HCT116 (cell line): ENCODE measurements around the gene MAGEA3. TPM values are rescaled to one million over a fixed set of nuclear protein-coding genes. Genes with fewer than 3 reads are reported as not detected.
"Not testable (repeated sequence)": the region's sequence is repeated elsewhere in the genome, so short reads cannot be mapped to it uniquely, and the experiment has no call there.

Source experiments
- ATAC-seq: fragments of 200-7000 bp; cut with Tn5 transposase; 2 replicates; pipeline ENCODE4 v1.9.1; 2020; ENCODE audit warnings: mild to moderate bottlenecking, moderate library complexity
- BruUV-seq: library from RNA; stranded (reverse); fragments of 400-500 nt; replicated peaks from 2 replicates; lab custom pipeline; 2021; lab: Mats Ljungman, UMichigan
- CTCF ChIA-PET: fragments of 300-600 bp; sonication (Branson Sonifier 250); formaldehyde crosslinking; loops from one replicate; lab custom pipeline; 2021; ENCODE audit warnings: antibody characterized with exemption; lab: Charles Lee
- POLR2A ChIA-PET: fragments of 300-600, 350-600 bp; sonication (Branson Sonifier 250); formaldehyde crosslinking; loops from one replicate; lab custom pipeline; 2021; ENCODE audit warnings: antibody characterized with exemption; lab: Charles Lee
- RAD21 ChIA-PET, 2 experiments: fragments of 300-600 bp; sonication (Branson Sonifier 250); formaldehyde crosslinking; loops; one replicate each; lab custom pipeline; 2023; ENCODE audit warnings: low total read pairs in 2 of 2; ENCODE audit not compliant: uncharacterized antibody in 2 of 2, unreplicated experiment in 2 of 2, low non-redundant PET in 1 of 2; lab: Charles Lee
- DNase-seq: peaks from one replicate; pipeline ENCODE4 v3.0.0-alpha.2; 2010; ENCODE audit warnings: low read depth, low spot score
- H2AFZ ChIP-seq: fragments of 200-600 bp; shearing (Covaris generic), sonication (generic); 2 replicates; pipeline ENCODE4 v1.6.1; 2017; ENCODE audit warnings: low read depth, mixed run types, mixed read lengths, antibody characterized with exemption, low read length; ENCODE audit not compliant: poor library complexity, severe bottlenecking
- H3K27ac ChIP-seq: 2 replicates; pipeline ENCODE4 v1.5.1; 2012; ENCODE audit warnings: low read depth, low read length
- H3K27me3 ChIP-seq: fragments of 200-600 bp; sonication (generic); 2 replicates; pipeline ENCODE4 v1.6.1; 2016; ENCODE audit warnings: mixed run types, low read length, mixed read lengths; ENCODE audit not compliant: insufficient read depth
- H3K36me3 ChIP-seq, 2 experiments: fragments of 200-500 bp in 1 of 2; fragments of 200-600 bp in 1 of 2; sonication (Bioruptor generic) in 1 of 2; sonication (generic) in 1 of 2; 2 replicates each; pipeline versions ENCODE4 v1.5.1 to v1.6.1; 2014 to 2016; ENCODE audit warnings: low read length in 2 of 2, inconsistent platforms in 1 of 2, mixed read lengths in 1 of 2, mixed run types in 1 of 2; ENCODE audit not compliant: insufficient read depth in 2 of 2, control insufficient read depth in 1 of 2
- H3K4me1 ChIP-seq, 2 experiments: fragments of 200-600 bp in 1 of 2; sonication (generic) in 1 of 2; 2 replicates each; pipeline versions ENCODE4 v1.5.1 to v1.6.1; 2012 to 2017; ENCODE audit warnings: low read length in 2 of 2, inconsistent platforms in 1 of 2, mild to moderate bottlenecking in 1 of 2, mixed read lengths in 1 of 2, mixed run types in 1 of 2, moderate library complexity in 1 of 2; ENCODE audit not compliant: insufficient read depth in 2 of 2, control insufficient read depth in 1 of 2
- H3K4me2 ChIP-seq: fragments of 200-600 bp; sonication (generic); 2 replicates; pipeline ENCODE4 v1.6.1; 2017; ENCODE audit warnings: mixed run types, low read length, mixed read lengths
- H3K4me3 ChIP-seq, 2 experiments: fragments of 200-600 bp in 1 of 2; sonication (generic) in 1 of 2; replicated peaks in 1 of 2; 2 replicates each; pipeline ENCODE4 v1.5.1; 2011 to 2016; ENCODE audit warnings: low read length in 2 of 2, control low read depth in 1 of 2, low read depth in 1 of 2, mild to moderate bottlenecking in 1 of 2, mixed read lengths in 1 of 2, mixed run types in 1 of 2
- H3K79me2 ChIP-seq: fragments of 200-600 bp; sonication (generic); 2 replicates; pipeline ENCODE4 v1.6.1; 2017; ENCODE audit warnings: mild to moderate bottlenecking, mixed run types, low read length, moderate library complexity, mixed read lengths; ENCODE audit not compliant: insufficient read depth
- H3K9ac ChIP-seq: fragments of 200-600 bp; sonication (generic); 2 replicates; pipeline ENCODE4 v1.6.1; 2016; ENCODE audit warnings: low read length, mixed read lengths
- H3K9me2 ChIP-seq: fragments of 200-600 bp; sonication (generic), shearing (Covaris generic); 2 replicates; pipeline ENCODE4 v1.6.1; 2017; ENCODE audit warnings: mixed run types, mild to moderate bottlenecking, moderate library complexity; ENCODE audit not compliant: insufficient read depth
- H3K9me3 ChIP-seq, 2 experiments: fragments of 200-500 bp in 1 of 2; fragments of 200-600 bp in 1 of 2; sonication (Bioruptor generic) in 1 of 2; sonication (generic) in 1 of 2; 2 replicates each; pipeline ENCODE4 v1.6.1; 2014 to 2017; ENCODE audit warnings: low read length in 2 of 2, mixed read lengths in 2 of 2, inconsistent platforms in 1 of 2, low read depth in 1 of 2, mild to moderate bottlenecking in 1 of 2, mixed run types in 1 of 2, moderate library complexity in 1 of 2; ENCODE audit not compliant: control insufficient read depth in 1 of 2, insufficient read depth in 1 of 2
- H4K20me1 ChIP-seq: fragments of 200-600 bp; sonication (generic), shearing (Covaris generic); 2 replicates; pipeline ENCODE4 v1.6.1; 2017; ENCODE audit warnings: mixed run types, mild to moderate bottlenecking, moderate library complexity; ENCODE audit not compliant: insufficient read depth
- intact Hi-C: fragments of 100-400 bp; cut with micrococcal nuclease; formaldehyde crosslinking; loops from 2 replicates; pipeline ENCODE4 v1.10.0; 2022
- total RNA-seq: library from RNA; stranded (reverse); gene quantifications from one replicate; pipeline ENCODE4 v1.2.1, GENCODE V29; 2021; ENCODE audit not compliant: unreplicated experiment

Gene MAGEA3
- total RNA-seq, 1 experiment from 2014 or later, result 92.7 TPM

GRCh38 chrX:152713195-152713594, 14.6 kb downstream of the MAGEA3 start:
- intact Hi-C loops, H3K9me2 ChIP-seq, H2AFZ ChIP-seq, H3K4me2 ChIP-seq, ATAC-seq, CTCF ChIA-PET, H3K27me3 ChIP-seq, RAD21 ChIA-PET, H3K4me1 ChIP-seq, H3K9ac ChIP-seq, H3K79me2 ChIP-seq, BruUV-seq, DNase-seq, H3K9me3 ChIP-seq, H4K20me1 ChIP-seq, POLR2A ChIA-PET, H3K36me3 ChIP-seq, H3K4me3 ChIP-seq, H3K27ac ChIP-seq: not testable (repeated sequence)

GRCh38 chrX:152713815-152714787, 15.5 kb downstream of the MAGEA3 start, which contains the start of gene MAGEA2B:
MAGEA2B (plus strand) TSS chrX:152714628; CDS start chrX:152717107, 2,479 bp downstream.
- RAD21 ChIA-PET, H3K27ac ChIP-seq, H3K4me3 ChIP-seq, H3K36me3 ChIP-seq, H3K27me3 ChIP-seq, H4K20me1 ChIP-seq, POLR2A ChIA-PET, H3K4me2 ChIP-seq, H3K9me2 ChIP-seq, H3K9me3 ChIP-seq, H3K79me2 ChIP-seq, DNase-seq, intact Hi-C loops, H3K9ac ChIP-seq, H3K4me1 ChIP-seq, CTCF ChIA-PET, H2AFZ ChIP-seq: not testable (repeated sequence)
- TSS peak; percentile 83 for BruUV-seq
- peak; percentile 90 for ATAC-seq
